ENCODE data around the gene CLIC5.

DNA sequence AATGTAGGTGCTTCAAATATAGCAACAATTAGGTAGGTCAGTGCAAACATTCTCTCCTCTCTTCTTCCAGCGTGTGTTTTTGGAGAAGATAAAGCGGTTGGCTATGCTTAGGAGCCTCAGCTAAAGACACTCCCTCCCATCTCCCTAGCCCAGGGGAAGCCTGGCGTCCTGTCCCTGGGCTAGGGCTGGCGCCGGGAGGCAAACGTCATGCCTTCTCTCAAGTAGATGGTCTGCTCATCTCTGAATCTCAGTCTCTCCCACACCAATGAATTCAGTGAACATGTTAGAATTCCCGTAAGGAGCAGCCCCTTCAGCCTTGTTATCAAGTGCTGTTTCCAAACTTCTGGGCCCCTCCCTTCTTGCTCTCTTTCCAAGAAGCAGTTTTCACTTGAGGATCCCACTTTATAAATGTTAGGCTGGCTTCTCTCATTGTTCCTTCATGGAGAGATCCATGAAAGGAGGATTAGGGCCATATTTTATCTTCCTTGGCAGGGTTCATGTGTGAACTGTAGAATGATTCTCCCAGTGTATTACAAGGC is 142.8 kb downstream of the CLIC5 start:
- TF ChIP-seq, protein P1, sequence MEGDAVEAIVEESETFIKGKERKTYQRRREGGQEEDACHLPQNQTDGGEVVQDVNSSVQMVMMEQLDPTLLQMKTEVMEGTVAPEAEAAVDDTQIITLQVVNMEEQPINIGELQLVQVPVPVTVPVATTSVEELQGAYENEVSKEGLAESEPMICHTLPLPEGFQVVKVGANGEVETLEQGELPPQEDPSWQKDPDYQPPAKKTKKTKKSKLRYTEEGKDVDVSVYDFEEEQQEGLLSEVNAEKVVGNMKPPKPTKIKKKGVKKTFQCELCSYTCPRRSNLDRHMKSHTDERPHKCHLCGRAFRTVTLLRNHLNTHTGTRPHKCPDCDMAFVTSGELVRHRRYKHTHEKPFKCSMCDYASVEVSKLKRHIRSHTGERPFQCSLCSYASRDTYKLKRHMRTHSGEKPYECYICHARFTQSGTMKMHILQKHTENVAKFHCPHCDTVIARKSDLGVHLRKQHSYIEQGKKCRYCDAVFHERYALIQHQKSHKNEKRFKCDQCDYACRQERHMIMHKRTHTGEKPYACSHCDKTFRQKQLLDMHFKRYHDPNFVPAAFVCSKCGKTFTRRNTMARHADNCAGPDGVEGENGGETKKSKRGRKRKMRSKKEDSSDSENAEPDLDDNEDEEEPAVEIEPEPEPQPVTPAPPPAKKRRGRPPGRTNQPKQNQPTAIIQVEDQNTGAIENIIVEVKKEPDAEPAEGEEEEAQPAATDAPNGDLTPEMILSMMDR (IDR thresholded peaks at IDR 0.05) = no peak
- no peak for TF ChIP-seq POLR2A (IDR thresholded peaks at IDR 0.05)

All from testis (tissue), 2 donors.